Limb (tissue), 2 donors: ENCODE results near the gene DAAM1.

Experiments
- DNase-seq, 2 donors: peaks; one replicate each; pipeline ENCODE4 v3.0.0-alpha.2; 2016; ENCODE audit errors: extremely low spot score in 2 of 2

Gene DAAM1

DNA sequence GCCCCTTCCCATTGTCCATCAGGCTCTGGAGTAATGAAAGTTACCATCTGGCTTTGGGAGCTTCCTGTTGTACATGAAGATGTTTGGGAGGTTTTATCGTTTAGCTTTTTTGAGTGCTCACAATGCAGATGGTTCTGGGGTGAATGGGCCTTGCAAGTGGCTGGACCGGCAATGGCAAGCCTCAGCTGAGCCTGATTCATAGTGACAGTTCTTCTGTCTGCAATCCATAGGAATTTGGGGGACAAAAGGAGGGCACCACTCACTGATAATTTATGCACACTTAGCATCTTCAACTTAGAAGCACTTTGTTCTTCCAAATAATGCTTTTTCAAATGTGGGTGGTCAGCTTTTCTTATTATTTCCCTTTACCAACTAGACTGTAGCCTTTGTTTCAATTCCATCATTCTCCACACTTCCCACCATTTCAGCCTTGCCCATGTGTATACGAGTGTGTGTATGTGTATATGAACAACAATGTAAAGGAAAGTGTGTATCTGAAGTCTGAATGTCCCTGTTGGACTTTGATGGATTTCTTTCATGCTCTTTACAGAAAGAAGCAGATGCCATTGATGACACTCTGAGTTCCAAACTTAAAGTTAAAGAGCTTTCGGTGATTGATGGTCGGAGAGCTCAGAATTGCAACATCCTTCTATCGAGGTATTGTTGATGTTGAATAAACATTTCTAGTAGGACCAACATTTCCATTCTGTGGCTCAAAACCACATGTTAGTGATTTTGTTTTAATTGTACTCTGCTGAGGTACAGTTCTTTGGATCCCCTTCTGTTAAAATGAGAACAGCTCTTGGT, 151.3 kb downstream of the DAAM1 start:
- no peak for DNase-seq

DNA sequence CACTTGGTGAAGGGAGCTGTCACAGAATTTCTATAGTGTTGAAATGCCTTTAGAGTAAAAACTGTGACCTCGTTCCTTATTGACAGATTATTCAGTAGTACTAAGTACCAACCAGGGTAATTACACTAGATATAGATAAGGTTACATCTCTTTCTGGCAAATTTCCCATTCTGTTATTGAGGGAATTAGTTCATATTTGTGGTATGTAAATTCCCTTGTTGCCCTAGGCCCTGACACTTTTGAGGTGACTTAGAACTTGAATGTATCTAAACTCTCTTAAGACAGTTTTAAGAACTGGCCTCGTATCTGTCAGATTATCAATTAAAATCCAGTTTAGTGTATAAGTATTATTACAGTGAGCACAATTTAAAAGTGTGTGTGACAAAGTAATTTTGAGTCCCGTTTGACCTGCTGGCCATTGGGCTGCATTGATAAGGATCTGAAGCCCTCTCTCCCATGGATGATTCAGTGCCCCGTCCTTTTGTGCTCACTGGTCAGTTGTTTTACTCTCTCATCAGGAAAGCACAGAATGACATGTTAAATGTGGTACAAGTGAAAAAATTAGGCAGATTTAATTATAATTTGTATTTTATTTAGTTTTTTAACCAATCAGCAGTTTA, 153.5 kb downstream of the DAAM1 start:
- DNase-seq: no peak

DNA sequence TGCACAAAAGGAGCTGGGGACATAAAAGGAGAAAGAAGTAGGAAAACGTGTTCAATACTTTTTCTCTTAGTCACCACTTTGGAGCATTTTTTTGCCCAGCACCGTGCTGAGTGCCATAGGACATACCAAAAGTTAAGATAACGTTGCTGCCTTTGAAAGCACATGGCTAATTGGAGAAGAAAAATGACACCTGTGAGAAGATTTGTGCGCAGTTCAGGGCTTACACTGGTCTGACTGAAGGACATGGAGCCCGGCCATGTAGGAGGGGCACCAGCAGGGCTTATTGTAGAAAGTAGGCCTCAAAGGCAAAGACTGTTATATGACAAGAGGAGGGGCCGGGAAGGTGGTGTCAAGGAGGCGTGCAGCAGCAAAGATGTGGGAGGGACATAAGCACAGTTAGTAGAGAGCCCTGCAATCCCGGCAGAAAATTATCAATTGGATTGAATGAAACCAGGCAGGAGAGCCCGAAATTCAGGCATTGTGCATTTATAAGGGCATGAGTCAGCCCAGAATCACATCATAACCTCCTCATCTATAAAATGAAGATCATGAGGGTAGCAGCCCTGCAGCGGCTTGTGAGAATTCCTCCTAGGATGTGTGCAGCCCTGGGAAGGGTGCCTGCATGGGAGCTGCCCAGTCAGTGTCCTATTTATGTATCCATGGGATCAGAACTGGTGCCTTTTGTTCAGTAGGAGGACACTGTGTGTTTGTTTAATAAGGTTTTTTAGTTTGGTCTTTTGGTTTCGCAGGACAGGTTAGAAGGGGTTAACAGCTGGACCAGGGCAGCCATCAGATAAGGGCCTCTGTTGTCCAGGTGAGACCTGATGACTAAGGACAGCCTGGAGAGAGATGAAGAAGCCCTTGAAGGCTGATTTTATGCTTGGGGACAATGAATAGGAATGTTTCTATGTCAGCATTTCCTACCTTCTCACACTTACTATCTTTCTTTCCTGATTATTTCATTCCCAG, 154.3 kb downstream of the DAAM1 start:
- DNase-seq: no peak

- DNase-seq: peak in 1 of 2 donors; percentile 47
These were observed 155.1 kb downstream of the DAAM1 start for GRCh38 chr14:59343585-59343984.

GRCh38 chr14:59344016-59344415, 155.5 kb downstream of the DAAM1 start:
- DNase-seq: no peak

GRCh38 chr14:59344691-59345455, 156.4 kb downstream of the DAAM1 start:
- no peak for DNase-seq

DNA sequence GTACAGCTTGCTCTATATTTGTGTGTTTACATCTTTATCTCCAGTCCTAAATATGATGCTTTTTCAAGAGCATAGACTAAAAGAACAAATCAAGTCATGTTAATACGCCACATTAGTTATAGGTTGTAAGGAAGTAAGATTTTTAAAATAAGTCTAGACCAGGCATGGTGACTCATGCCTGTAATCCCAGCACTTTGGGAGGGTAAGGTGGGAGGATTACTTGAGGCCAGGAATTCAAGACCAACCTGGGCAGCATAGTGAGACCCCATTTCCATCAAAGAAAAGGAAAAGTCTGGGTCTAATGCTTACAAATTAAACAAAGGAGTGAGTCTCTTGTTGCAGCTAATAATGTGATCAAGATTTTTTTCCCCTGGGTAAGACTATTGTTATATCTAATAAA, 157.9 kb downstream of the DAAM1 start:
- no peak for DNase-seq

- no peak for DNase-seq
These were observed 158.5 kb downstream of the DAAM1 start for GRCh38 chr14:59346796-59347510.

- no peak for DNase-seq
These were observed 159.0 kb downstream of the DAAM1 start for GRCh38 chr14:59347511-59347900.

DNA sequence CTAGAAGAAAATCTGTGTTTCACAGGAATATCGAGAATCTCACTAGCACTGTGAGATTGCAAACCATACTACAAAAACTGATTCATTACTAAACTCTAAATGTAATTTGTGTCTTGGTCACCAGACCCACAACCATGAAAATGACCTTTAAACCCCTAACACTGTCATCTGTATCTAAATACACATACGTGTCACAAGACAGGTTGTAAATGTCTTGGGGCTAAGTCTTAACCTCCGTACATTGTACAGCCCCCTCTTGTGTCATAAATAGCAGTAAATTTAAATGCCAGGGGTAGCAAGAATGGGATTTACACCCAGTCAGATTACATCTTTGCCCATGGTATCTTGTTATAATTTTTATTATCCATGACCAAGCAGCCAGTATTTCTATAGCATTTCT, 159.4 kb downstream of the DAAM1 start:
- DNase-seq: no peak

- DNase-seq: no peak
These were observed 160.8 kb downstream of the DAAM1 start for GRCh38 chr14:59349258-59349701.

DNA sequence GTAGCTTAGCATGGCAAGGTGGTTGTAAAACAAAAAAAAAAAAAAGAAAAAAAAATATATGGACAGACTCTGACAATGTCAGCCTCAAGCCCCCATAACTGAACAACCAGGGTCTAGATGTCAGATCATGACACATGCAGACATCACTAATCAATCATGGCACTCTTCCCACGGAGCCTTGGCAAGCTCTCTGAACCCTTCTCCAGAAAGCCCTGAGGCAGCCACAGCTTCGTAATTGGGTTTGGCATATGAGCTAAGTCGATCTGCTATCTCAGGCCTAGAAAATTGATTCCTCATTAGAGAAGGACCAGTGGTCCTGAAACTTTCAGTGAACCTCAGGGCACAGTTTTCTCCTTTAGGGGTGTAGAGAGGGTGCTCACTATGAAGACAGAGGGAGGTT, 164.5 kb downstream of the DAAM1 start:
- no peak for DNase-seq

DNA sequence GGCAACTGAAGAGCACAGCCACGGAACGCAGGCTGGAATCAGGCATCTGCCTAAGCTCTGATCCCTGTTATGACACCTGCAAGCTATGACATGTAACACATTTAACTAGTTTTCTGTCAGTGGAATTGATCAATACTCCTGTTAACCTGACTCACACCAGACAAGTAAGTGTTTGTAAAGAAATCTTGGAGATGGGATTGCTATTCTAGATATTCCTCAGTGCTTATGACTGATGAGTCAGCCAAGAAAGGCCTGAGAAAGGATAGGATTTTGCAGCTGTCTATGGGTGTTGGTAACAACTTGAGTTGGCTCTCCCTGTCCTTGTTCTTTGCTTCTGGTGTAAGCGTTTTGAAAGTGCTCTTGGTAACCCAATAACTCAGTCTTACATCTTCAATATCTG, 166.2 kb downstream of the DAAM1 start:
- DNase-seq: no peak

- DNase-seq: no peak
These were observed 166.6 kb downstream of the DAAM1 start for GRCh38 chr14:59355091-59355490.

DNA sequence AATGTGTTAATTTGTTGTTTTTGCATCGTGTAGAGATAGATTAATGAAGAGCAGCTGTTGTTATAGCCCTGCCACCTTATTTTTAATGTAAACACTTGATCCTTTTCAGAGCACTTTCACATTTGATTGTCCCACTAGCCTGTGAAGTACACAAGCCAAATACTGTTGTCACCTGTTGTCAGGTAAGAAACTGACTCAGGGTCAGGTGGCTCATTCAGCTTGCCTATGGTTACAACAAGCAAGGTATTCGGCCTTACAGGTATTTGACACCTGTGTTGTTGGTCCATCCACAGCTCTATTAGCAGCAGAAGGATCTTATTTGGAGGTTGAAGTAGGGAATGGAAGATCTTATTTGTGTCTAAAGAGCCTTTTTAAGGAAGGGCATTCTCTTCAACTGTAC, 167.8 kb downstream of the DAAM1 start:
- no peak for DNase-seq

DNA sequence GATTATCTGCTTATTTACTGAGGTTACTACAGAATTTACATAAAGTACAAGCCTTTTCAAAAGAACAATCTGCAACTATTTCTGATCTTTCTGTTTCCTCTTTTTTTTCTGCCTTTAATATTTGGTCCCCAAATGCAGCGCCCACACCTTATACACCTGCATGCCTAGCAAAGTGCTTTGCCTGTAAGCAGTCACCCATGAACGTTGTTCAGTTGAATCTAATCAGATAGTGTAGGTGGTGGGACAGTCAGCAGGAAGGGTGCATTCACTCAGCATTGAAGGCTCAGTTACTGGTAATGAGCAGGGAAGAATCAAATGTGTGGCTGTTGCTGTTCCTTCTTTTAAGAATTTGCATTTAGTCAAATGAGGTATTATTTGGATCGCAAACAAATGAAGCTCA, 168.3 kb downstream of the DAAM1 start:
- no peak for DNase-seq

GRCh38 chr14:59358102-59358501, 169.6 kb downstream of the DAAM1 start:
- no peak for DNase-seq

- DNase-seq: no peak
These were observed 170.3 kb downstream of the DAAM1 start for GRCh38 chr14:59358784-59359183.

- DNase-seq: no peak
These were observed 171.1 kb downstream of the DAAM1 start for GRCh38 chr14:59359431-59360124.

- no peak for DNase-seq
These were observed 171.8 kb downstream of the DAAM1 start for GRCh38 chr14:59360233-59360632.
